ENCODE results near the gene PEMT.

The PEMT gene

GRCh38 chr17:17569691-17570090 lies 21.8 kb downstream of the PEMT start:
- TF ChIP-seq CTCF (IDR thresholded peaks at IDR 0.05; ENCODE audit: low read length) (no peak), EZH2 (IDR thresholded peaks at IDR 0.05; ENCODE audit: borderline replicate concordance, low read length) (no peak)
- Histone ChIP-seq H4K20me1 (ENCODE audit: insufficient read depth, low read length) (no peaks in the 10 kb centered on the region), H3K27me3 (ENCODE audit: insufficient read depth, low read length) (no peaks in the 10 kb centered on the region), H3K4me3 (ENCODE audit: low read depth, low read length, poor library complexity, severe bottlenecking) (no peak overlapping the region), H3K9ac (ENCODE audit: low read length) (no peak overlapping the region), H3K27ac (ENCODE audit: low read depth, low read length, poor library complexity, severe bottlenecking) (no peak overlapping the region), H3K79me2 (ENCODE audit: insufficient read depth, low read length) (no peaks in the 10 kb centered on the region), H3K36me3 (ENCODE audit: insufficient read depth, low read length) (no peaks in the 10 kb centered on the region; the same call in 1 of the 2 replicates), H3K4me1 (ENCODE audit: insufficient read depth, low read length, severe bottlenecking) (no peaks in the 10 kb centered on the region), H3F3A (ENCODE audit: insufficient read depth, low read length) (no peaks in the 10 kb centered on the region), H3K9me3 (ENCODE audit: low read length) (no peaks in the 10 kb centered on the region), H3K9me2 (ENCODE audit: low read depth, low read length) (no peaks in the 10 kb centered on the region), H3K4me2 (ENCODE audit: low read length) (no peak overlapping the region), H2AFZ (ENCODE audit: low read length) (no peak overlapping the region)

- H3K4me3 ChIP-seq (ENCODE audit: low read depth, low read length, poor library complexity, severe bottlenecking): no peak overlapping the region
- no peaks in the 10 kb centered on the region for H3K27me3 ChIP-seq (ENCODE audit: insufficient read depth, low read length)
- TF ChIP-seq EZH2 (IDR thresholded peaks at IDR 0.05; ENCODE audit: borderline replicate concordance, low read length) (no peak), CTCF (IDR thresholded peaks at IDR 0.05; ENCODE audit: low read length) (peak; percentile 65)
- H2AFZ ChIP-seq (ENCODE audit: low read length): no peak overlapping the region
- no peaks in the 10 kb centered on the region for H3K4me1 ChIP-seq (ENCODE audit: insufficient read depth, low read length, severe bottlenecking)
- no peaks in the 10 kb centered on the region; the same call in 1 of the 2 replicates for H3K36me3 ChIP-seq (ENCODE audit: insufficient read depth, low read length)
- H3K4me2 ChIP-seq (ENCODE audit: low read length): no peak overlapping the region
- no peaks in the 10 kb centered on the region for H4K20me1 ChIP-seq (ENCODE audit: insufficient read depth, low read length)
- no peaks in the 10 kb centered on the region for H3K9me2 ChIP-seq (ENCODE audit: low read depth, low read length)
- no peak overlapping the region for H3K27ac ChIP-seq (ENCODE audit: low read depth, low read length, poor library complexity, severe bottlenecking)
- H3F3A ChIP-seq (ENCODE audit: insufficient read depth, low read length): no peaks in the 10 kb centered on the region
- no peaks in the 10 kb centered on the region for H3K79me2 ChIP-seq (ENCODE audit: insufficient read depth, low read length)
- H3K9ac ChIP-seq (ENCODE audit: low read length): no peak overlapping the region
- no peaks in the 10 kb centered on the region for H3K9me3 ChIP-seq (ENCODE audit: low read length)
These were observed 22.7 kb downstream of the PEMT start for GRCh38 chr17:17568772-17569195.

- Histone ChIP-seq H3K9ac (ENCODE audit: low read length) (no peak overlapping the region), H4K20me1 (ENCODE audit: insufficient read depth, low read length) (no peaks in the 10 kb centered on the region), H3K4me2 (ENCODE audit: low read length) (no peak overlapping the region), H3K79me2 (ENCODE audit: insufficient read depth, low read length) (no peaks in the 10 kb centered on the region), H3K36me3 (ENCODE audit: insufficient read depth, low read length) (no peaks in the 10 kb centered on the region; the same call in 1 of the 2 replicates), H2AFZ (ENCODE audit: low read length) (no peak overlapping the region), H3F3A (ENCODE audit: insufficient read depth, low read length) (no peaks in the 10 kb centered on the region), H3K27ac (ENCODE audit: low read depth, low read length, poor library complexity, severe bottlenecking) (no peak overlapping the region), H3K9me2 (ENCODE audit: low read depth, low read length) (no peaks in the 10 kb centered on the region), H3K27me3 (ENCODE audit: insufficient read depth, low read length) (no peaks in the 10 kb centered on the region), H3K4me3 (ENCODE audit: low read depth, low read length, poor library complexity, severe bottlenecking) (no peak overlapping the region), H3K4me1 (ENCODE audit: insufficient read depth, low read length, severe bottlenecking) (no peaks in the 10 kb centered on the region), H3K9me3 (ENCODE audit: low read length) (no peaks in the 10 kb centered on the region)
- TF ChIP-seq CTCF (IDR thresholded peaks at IDR 0.05; ENCODE audit: low read length) (no peak), EZH2 (IDR thresholded peaks at IDR 0.05; ENCODE audit: borderline replicate concordance, low read length) (no peak)
These were observed 23.9 kb downstream of the PEMT start for GRCh38 chr17:17567631-17568030.
